EL (cell line): ENCODE measurements around the gene CRYBG3.
A peak's percentile ranks its signal among the peaks of the same experiment; 100 is the strongest.

Experiments
- DNase-seq: peaks from one replicate; pipeline ENCODE4 v3.0.0-alpha.2; 2016

The CRYBG3 gene

DNA sequence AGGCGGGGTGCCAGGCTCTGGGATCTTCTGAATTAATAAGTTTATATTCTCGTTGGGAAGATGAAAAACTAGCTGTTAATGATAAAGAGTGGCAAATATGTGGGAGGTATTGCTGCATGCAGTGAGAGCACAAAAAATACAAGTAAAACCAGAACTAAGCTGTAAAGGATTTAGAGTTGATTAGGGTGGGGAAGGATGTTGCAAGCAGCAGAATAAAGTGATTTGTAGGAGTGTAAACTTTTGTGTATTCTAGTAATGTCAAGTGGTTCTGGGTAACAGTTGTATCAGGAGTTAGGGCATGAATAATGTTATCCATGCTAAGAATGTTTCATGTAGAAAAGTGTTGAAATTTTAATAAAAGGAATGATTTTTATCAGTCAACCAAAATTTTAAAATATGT, 18.1 kb downstream of the CRYBG3 start:
- no peak for DNase-seq

DNA sequence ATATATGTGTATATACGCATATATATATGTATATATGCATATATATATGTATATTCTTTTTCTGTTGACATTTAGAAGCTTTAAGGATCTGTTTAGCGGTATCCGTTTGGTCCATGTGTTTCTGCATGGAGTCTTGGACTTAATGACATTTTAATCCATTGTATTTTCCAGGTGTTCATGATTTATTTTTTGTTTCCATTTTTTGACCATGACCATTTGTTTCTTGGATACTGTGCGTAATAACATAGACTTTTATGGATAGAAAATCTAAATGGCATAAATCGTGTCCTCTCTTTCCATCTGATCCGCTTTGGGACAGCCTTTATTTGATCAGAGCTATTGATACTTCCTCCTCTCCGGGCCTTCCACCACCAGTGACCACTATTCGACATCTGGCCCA, 19.5 kb downstream of the CRYBG3 start:
- no peak for DNase-seq

DNA sequence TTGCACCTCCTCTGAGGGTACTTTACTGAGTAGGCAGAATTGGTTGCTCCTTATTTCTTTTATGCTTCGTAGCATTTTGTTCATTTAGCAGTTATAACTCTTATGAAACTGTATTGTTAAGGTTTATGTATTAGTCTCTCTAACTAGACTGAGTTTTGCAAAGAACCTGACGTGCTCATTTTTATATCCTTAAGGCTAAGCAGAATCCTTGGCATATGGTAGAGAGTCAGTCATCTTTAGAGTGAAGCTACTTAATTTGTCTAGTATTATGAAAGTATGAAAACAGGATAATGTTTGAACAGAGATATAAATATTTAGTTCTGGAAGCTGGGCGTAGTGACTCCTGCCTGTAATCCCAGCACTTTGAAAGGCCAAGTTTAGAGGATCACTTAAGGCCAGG, 20.1 kb downstream of the CRYBG3 start:
- DNase-seq: no peak

DNA sequence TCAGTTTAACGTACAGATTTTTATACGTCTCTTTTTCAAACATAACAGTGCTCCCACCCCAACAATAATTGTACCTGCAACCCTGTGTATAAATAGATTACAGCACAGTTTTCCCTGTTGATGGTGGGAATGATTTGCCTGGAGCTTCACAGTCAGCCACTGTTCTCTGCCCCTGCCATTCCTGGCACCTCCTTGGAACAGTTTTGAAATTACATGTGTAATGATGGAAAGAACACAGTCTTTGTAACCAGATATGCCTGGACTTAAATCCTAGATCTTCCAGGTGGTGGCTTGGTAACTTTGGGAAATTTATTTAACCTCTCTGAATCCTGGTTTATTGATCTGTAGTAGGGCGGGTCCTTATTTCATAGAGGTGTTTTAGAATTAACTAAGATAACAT, 27.0 kb downstream of the CRYBG3 start:
- no peak for DNase-seq

DNA sequence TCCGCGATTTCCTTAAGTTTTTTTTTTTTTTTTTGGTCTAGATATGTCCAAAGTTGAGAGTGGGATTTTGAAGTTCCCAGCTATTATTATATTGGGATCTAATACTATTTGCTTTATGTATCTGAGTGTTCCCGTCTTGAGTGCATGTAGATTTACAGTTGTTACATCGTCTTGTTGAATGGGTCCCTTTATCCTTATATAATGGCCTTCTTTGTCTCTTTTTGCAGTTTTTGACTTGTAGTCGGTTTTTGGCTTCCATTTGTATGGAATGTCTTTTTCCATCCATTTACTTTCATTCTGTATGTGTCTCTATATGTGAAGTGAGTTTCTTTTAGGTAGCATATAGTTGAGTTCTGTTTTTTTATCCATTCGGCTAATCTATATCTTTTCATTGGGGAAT, 35.6 kb downstream of the CRYBG3 start:
- no peak for DNase-seq

DNA sequence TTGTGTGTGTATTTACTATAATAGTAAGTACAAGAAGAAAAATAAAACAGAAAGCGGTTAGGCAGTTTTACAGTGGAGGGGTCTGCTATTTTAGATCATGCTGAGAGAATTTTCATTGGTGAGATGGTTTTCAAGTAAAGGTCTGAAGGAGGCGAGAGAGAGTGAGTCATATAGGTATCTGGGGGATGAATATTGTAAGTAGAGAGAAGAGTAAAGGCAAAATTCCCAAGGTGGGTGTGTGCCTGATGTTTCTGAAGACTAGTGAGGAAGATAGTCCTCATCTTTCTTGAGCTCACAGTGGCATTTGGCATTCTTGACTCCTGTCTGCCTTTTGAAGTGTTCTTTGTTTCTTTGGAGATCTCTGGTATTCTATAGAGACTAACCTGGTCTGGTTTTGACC, 38.6 kb downstream of the CRYBG3 start:
- no peak for DNase-seq

DNA sequence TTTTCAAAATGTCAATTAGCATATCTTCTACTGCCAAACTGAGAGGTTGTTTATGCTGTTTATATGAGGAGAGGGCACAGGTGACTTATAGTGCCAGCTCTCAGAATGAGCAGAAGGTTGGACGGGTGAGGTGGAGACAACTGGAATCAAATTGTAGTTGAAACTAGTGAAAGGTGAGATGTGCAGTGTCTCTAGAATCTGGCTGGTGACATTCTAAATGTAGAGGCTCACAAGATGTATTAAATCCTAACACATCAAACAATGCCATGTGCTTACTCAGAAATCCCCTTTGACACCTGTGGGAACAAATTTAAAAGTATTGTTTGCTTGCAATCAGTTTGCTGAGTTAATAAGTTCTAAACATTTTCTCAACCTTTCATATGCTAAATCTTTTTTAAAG, 40.8 kb downstream of the CRYBG3 start:
- no peak for DNase-seq

DNA sequence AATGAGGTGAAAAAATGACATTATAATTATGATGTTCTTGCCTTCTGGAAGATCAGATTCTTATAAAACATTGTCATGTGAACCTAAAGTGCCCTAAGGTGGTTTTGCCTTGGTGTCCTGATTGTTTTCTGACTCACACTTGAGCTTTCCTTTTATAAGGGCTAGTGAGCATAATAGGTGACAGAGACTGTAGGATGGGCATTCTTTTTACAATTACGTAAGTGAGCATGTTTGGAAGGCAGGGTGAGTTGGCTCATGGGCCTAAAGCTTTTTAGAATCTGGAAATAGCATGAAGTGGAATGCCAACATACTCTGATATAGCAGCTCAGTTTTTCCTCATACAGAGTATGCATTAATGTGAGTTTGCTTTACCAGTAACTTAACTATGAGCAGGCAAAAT, 41.2 kb downstream of the CRYBG3 start:
- DNase-seq: peak; percentile 58

DNA sequence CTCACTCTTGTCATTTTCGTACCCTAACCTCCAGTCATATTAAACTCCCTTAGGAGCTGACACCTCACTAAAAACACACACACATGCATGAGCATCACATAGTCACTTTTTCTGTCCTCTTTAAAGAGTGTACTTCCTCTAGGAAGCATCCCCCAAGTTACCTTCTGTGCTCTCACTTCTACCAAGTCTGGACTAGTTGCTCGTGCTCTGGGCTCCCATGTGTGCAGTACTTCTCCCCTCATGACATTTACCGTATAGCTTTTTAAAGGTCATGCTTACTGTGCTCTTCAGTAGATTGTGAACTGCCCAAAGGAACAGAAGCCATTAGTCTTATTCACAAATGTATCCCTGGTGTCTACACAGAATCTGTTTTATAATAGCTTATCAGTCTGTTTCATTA, 42.0 kb downstream of the CRYBG3 start:
- no peak for DNase-seq

DNA sequence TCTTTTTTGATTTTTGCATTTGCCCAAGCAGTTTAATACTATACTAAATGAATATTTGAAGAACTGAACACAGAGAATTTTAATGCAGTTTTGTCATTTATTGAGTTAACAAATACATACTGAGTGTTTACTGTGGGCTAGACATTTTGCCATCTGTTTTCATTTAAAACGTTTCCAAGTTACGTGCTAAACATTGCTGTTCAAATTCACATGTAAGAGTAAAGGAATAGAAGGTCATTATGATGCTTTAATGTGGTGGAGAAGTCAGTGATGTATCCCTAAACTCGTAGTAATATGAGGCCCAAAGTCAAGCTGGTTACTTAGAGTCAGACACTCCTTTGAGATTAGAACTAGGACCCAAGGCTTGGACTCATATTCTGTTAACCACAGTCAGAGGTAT, 49.4 kb downstream of the CRYBG3 start:
- no peak for DNase-seq

DNA sequence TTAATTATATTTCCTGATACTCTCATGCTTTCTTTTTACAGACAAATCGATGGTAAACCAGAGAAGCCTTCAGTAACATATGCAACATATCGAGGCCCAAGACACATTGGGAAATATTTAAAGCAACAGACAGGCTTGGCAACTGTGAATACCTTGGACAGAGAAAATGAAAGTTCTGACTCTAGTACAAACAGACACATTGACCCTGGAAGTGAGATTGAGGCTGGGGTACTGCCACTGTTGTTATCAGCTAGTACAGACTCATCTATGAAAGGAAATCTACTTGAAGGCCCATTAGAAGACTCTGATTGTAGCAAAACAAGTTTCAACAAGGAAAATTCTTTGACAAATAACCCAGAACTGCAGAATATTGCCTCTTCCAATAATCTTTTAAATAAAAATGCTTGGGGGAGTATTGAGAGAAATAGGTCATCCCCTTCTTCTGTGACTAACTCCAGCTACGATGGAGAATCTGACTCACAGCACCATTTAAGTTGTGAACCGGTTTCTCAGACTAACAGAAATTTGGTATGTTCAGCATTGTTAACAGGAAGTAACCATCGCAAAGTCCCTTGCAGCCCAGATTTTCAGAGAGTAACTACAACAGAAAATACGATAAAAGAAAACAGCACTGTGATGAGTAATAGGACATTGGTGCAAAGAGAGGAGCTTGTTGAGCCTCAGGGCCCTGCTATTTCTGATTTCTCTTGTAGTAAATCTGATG, 50.2 kb downstream of the CRYBG3 start:
- DNase-seq: peak; percentile 94

DNA sequence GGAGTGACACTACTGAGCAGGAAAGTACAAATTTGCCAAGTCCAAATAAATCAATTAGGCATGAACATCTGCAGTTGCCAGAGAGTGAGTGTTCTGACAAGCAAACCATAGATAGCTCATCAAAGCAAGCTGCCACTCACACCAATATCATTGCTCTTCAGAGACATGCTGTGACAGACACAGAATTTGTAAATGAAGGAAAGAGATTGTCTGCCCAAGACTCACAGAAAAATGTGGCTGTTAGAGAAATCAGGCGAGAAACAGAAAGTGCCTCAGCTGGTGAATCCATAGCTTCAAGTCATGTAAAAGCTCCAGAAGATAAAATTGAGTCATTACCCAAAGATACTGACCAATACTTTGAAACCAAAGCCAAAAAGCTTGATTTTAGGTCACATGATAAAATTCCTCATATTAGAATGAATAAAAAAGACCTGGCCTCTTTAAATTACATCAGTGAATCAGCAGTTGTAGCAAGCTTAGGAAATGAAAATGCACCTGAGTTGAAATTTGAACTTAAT, 50.8 kb downstream of the CRYBG3 start:
- DNase-seq: no peak

DNA sequence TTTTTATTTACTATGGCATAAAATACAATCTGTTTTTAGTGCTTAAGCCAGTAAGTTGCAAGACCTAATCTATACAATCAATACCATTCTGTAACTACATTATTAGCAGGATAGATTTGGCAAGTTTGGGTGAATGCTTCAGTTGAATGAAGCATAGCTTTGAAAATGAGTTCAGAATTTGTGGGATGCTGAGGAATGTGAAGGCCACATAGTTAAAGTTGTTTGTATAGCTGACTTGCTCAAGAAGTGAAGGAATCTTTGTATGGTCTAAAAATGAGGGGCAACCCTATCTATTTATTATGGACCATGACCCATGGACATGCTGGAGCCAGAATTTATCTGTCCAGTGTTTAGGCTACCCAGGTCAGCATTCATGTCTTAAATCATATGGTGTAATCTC, 58.5 kb downstream of the CRYBG3 start:
- DNase-seq: no peak

DNA sequence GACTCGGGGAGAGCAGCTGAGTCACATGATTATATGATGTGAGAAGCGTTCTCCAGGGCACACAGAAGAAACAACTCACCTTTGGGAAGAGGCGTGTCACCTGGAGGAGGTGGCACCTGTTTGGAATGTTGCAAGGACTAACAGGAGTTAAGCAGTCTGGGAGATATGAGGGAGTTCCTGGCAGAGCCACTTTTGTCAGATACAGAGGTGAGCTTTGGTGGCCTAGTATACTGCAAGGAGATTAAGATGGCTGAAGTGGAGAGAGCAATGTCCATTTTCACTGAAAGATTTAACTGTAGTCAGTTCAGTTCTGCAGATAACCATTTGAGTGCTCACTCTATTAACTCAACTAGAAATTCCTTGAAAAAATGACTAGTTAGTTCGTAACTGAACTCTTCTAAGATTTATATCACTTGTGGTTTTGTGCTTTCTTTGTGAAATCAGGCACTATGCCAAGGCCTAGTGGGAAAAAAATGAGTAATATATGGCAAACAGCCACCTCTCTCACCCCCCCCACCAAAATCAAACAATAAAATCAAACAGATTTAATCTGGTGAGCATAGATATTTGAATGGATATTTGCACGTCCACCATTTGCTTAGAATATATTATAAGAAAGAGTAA, 61.3 kb downstream of the CRYBG3 start:
- peak; percentile 54 for DNase-seq

DNA sequence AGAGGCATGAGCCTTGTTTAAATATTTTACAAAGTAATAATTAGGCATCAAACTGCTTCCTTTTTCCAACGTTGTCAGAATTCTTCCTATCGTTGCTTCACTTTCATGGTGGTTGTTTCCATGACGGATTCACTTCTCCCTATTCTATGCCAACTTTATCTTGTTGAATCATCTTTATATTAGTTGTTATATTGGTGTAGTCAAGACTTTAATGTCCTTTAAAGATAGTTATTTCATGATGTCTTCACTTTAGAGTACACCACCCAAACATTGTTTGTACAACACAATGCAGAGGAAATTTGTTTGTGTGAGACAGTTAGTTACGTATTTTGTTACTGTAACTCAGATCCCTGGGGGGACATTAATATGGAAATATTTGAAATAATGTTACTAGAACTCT, 61.9 kb downstream of the CRYBG3 start:
- DNase-seq: no peak

DNA sequence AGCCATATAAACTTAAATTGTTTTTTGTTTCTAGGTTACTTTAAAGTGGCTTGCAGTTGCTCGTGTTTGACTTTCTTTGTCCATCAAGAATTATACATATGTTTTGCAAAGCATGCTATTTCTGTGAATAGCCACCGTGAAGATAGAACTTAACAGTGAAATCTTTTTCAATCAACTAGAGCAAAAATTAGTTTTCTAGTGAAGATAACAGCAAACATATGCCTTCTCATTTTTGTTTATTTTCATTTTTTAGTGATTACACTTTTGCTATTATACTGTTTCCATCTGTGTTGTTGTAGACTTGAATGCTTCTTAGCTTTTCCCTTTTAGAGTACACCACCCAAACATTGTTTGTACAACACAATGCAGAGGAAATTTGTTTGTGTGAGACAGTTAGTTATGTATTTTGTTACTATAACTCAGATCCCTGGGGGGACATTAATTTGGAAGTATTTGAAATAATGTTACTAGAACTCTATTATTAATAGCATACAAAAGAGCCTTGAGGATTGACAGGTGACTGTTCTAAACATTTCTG, 62.8 kb downstream of the CRYBG3 start:
- DNase-seq: no peak

DNA sequence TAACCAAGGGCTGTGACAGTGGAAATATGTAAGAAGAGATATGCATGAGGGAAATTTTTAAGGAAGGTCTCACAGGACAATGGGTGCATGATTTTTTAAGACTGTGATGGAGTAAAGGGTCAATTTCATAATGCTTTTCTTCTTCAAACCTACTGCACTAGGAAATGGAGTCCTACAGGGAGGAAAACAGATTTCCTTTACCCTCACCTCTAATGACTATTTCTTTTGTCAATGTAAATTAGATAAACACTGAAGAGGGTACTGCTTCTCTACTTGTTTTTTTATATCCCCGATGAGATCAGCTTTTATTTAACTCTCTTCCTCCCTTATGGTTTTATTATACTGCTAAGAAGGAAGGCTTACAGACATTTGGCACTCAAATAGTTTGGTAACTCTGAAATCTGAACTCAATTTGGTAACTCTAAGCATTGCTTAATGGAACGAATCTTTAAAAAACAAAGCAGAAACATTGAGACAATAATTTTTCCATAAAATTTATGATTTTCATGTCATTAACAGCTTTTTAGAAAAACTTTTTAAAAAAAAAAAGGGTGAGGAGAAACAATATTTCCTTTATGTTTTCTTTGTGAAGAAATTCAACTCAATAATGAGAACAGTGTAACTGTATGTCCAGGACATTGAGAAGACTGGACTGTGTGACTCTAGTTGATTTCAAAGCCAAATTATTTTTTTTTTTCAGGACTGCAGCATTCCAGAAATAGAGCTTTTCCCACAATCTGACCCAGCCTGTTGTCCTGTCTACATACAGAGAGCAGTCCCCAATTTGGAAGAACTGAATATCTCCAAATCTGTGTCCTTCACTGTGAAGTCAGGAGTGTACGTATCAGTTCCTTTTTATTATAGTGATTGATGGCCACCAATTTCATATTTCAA, 64.4 kb downstream of the CRYBG3 start:
- no peak for DNase-seq

DNA sequence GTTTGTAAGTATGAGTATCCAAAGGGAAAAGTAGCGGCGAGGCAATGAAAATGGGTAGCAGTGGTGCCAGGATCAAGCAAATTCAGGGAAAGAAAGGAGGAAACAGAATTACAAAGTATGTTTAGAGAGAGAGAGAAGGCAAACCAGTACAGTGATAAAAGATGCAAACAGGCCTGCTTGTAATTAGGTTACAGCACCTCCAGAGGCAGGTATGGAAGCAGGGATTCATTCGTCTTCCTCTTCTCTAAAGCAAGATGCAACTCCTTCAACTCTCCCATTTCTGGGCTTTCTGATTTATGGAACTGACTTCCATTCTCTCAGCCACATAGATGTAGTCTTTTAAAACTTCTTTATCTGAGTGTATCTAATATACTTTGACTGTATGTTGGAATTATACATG, 68.0 kb downstream of the CRYBG3 start:
- DNase-seq: no peak

DNA sequence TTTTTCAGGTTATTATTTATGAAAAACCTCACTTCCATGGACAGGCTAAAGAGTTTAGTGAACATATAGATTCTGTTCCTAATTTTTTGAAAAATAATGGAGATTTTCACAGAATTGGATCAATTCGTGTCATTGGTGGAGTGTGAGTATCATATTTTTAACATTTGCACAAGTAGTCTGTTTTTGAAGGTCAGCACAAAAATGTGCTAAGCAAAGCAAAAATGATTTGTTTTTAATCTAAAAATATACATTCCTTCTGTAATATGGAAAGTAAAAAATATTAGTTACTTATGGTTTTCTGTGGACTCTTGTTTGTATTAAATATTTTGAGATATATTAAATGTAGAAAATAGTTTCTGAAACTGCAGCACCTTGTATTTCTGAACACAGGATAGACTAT, 71.0 kb downstream of the CRYBG3 start:
- DNase-seq: no peak

DNA sequence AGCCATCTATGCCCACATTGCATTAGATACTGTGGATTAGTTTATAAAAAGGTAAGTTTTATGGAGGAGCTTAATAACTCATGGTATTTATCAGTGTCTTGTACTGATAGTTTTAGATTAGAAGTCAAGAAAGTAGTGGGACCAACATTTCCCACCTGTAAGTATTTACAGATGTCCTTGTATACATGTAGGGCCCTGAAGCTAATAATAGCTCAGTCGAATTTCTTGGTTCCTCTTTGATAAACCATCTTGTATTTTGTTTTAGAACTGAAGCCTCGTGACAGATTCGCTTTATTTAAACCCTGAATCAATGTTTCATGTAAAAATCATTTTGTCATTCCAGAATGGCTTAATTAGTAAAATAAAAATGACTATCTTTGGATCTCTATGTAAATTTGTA, 73.4 kb downstream of the CRYBG3 start:
- no peak for DNase-seq

DNA sequence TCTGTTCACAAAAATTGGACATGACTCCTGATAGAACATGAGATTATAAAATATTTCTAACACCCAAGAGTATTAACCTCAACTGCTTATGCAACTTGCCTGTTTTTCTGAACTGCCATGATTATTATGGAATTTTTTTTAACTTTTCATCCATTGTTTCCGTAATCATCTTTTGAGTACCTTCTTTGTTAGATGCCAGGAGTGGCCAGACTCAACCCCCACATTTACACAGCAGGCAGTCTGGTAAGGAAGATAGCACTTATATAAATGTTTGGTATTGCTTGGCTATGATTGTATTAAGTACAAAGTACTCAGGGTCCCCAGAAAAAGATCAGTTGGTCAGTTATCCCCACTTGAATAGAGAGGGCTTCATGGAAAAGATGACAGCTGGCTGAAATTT, 74.3 kb downstream of the CRYBG3 start:
- no peak for DNase-seq

DNA sequence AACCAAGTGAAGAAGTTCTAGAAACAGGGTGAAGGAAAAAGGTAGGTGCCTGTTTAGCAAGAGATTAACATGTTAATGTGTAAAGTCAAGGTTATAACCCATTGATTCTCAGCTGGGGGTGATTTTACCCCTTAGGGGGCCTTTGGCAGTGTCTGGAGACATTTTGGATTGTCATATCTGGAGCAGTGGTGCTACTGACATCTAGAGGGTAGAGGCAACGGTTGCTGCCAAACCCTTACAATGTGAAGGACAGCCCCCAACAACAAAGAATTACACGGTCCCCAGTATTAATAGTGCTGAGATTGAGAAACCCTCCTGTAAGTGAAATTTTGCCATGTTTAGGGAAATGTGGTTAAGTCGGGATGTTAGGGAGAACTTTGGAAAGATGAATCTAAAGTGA, 74.7 kb downstream of the CRYBG3 start:
- DNase-seq: no peak

DNA sequence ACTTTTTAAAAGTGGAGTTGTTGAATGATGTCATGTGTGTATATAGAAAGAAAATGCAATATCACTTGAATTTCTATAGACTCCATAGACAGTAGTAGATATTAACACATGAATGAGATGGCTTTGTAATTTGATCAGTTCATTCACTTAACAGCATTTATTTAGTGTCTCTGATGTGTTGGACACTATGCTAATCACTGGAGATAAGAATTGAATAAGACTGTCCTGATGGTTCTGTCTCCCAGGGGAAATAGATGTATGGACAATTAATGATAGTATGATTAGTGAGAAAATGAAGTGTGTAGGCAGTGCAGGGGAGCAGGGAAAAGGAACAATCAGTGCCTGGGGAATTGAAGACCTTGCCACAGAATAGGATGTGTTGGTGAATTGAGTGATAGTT, 77.5 kb downstream of the CRYBG3 start:
- DNase-seq: no peak
